Esophagus mucosa (tissue), 1 donor: ENCODE data around the gene HIPK2. TPM values are rescaled to one million over a fixed set of nuclear protein-coding genes. Genes with fewer than 3 reads are reported as not detected.

ENCODE experiments used
- ATAC-seq: fragments of 200-7000 bp; cut with Tn5 transposase; one replicate; pipeline ENCODE4 v1.9.1; 2020
- total RNA-seq: library from RNA; stranded (reverse); gene quantifications from one replicate; pipeline ENCODE4 v1.2.4, GENCODE V29; 2023
- donor health status: DM: yes; HTN: yes; CAD: no.

HIPK2 gene
- total RNA-seq, 1 donor from 2014 or later = 39.5 TPM

DNA sequence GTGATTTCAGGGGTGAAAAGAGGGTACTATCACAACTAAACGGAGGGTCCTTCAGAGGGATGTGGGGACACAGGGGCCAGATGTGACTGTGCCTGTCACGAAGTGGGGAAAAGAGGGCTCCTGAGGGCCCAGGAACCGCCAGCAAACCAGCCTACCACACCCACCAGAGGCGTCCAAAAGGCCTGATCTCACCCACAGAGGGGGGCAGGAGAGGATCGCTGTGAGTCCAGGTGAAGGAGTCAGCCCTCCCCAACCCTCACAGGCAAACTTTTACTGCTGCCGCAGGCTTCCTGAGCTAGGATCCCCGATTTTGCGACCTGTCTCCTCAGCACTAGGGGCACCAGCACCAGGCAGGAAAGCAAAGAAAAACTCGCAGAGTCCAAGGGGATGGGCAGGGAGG is 64.7 kb downstream of the HIPK2 start:
- ATAC-seq = no peak

GRCh38 chr7:139711991-139712743 is 65.6 kb downstream of the HIPK2 start:
- ATAC-seq = no peak

GRCh38 chr7:139710036-139710435 is 67.8 kb downstream of the HIPK2 start:
- ATAC-seq = no peak

- no peak for ATAC-seq
Observed at GRCh38 chr7:139709485-139709884, 68.3 kb downstream of the HIPK2 start.

DNA sequence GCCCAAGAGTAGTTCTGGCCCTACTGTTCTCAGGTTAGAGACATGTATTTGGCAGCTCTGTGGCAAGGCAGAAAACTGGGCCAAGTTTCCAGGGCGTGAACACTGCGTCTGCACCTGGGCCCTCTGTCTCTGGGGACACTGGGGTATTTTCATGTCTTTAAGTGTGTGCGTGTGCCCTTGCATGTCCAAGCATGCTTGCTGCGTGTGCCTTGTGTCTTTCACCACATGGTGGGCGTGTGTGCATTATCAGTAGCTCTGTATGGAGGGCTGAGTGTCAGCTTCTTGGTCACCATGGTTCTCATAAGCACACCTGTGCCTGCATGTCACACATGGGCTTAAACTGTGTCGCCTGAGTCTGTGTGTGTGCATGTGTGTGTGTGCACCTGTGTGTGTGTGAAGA is 69.3 kb downstream of the HIPK2 start:
- ATAC-seq = peak; percentile 15

DNA sequence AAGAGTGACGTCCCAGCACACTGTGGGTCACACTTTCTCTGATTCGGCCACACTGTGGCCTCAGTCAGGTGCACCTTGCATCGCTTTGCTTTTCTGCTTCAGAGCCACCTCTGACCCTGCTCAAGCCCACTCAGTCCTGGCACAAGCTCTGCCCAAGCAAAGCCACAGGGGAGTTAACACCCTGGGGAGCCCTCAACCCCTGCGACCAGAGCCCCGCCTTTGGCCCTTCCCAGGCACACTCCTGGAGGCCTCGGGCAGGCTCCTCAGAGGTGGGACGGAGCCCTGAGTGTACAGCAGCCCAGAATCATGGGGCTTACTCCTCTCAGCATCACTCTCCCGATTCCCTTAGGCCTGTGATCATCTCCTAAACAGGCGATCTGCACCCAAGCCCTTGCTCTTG is 71.0 kb downstream of the HIPK2 start:
- ATAC-seq = no peak

DNA sequence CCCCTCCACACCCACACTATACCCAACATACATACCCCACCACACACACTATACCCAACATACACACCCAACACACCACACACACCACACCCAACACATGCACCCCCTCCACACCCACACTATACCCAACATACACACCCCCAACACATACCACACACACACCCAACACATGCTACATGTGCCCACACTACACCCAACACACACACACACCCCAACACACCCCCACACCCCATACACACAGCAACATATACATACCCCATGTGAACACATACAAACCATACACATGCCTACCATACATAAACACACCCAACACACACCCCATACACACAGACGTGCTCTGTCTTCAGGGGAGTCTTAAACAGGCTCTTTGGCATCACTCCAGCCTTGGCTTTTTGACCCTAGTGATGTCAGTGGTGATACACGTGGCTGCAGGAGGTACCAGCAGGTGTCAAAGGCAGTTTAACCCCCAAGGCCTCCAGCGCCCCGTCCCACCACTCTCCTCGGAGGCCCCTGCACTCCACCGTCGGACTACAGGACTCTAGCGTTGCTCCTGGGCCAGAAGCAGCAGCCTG is 73.4 kb downstream of the HIPK2 start:
- no peak for ATAC-seq

GRCh38 chr7:139703487-139704307 is 74.1 kb downstream of the HIPK2 start:
- no peak for ATAC-seq

DNA sequence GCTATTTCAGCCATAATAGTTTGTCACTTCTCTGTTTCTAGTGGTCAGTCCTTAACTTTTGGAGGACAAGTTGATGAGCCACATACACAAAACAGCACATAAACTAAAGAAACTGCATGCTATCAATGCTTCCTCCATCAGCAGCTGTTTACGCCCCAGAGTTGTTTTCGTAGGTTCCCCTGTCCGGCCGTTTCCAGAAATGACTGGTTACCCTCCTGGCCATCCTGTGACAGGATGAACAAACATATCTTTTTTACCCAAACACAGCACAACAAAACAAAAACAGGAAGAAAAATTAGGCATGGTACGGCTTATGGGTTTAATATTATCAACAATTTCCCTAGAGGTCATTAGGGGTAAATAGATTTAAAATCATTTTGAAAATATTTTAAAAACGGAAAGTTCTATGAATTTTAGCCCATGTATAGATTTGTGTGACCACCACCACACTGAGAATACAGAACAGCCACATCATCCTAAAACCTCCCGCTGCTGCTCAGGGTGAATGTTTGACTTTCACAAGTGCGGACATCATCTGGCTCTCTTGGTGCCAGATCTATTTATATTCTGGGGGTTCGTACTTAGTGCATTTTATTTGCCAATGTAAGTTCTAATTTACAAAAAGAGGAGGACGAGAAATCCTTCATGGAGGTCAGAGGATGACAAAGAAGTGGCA is 74.8 kb downstream of the HIPK2 start:
- ATAC-seq = no peak

DNA sequence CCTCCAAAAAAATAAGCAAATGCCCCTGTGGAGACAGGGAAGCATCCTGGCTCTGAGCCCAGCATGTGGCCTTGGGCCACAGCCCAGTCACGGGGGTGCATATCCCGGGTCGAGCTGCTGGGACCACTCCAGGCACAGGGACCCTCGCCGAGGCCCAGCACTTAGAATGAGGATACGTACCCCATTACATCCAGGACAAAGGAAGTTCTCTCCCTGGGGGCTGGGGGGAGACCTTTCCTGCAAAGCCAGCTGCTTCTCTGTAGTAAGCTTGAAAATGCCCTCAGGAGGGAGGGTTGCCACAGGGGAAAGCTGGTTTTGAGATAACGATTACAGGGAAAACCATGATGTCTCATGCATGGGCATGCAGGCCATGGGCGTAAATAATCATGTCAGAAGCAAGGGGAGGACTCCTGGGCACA is 75.5 kb downstream of the HIPK2 start:
- no peak for ATAC-seq

- ATAC-seq = no peak
Observed at GRCh38 chr7:139701908-139702307, 75.9 kb downstream of the HIPK2 start.

GRCh38 chr7:139700505-139701235 is 77.1 kb downstream of the HIPK2 start:
- no peak for ATAC-seq

DNA sequence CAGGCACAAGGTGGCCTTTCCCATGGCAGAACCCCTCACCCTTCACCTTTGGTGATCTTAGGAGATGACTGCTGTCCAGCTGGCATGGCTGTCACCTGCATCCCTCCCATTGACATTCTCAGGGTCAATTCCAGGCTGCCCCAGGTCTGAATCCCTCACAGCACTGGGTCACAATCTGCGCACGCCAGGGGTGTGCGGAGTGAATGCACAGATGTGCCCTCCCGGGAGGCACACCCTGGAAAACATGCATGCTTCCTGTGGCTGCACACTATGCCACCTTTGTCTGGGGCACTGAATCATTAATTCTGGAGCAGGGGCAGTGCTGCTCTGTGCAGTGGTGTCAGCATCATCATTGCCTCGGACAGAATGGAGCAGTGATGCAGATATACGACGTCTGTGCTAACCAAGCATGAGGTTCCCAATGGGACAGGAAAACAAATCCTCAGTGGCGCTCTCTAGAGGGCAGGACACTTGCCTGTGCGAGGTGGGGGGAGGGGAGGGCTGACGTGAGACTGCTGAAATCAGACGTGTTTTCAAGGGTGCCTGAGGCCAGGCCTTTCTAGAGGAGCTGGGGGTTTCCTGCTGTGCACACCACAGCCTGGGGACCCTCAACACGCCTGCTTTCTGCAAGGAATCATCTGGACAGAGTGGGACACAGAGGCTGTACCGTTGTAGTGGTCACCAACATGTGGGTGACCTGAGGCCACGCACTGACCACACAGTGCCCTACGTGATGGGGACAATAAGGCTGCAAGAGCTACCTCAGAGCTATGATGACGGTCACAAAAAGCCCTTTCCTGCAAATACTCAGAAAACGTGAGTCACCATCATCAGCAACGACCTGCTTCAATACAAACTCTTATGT is 77.9 kb downstream of the HIPK2 start:
- ATAC-seq = no peak

- no peak for ATAC-seq
Observed at GRCh38 chr7:139698844-139699243, 79.0 kb downstream of the HIPK2 start.

GRCh38 chr7:139698278-139698677 is 79.5 kb downstream of the HIPK2 start:
- no peak for ATAC-seq

- ATAC-seq = no peak
Observed at GRCh38 chr7:139697056-139697455, 80.7 kb downstream of the HIPK2 start.

DNA sequence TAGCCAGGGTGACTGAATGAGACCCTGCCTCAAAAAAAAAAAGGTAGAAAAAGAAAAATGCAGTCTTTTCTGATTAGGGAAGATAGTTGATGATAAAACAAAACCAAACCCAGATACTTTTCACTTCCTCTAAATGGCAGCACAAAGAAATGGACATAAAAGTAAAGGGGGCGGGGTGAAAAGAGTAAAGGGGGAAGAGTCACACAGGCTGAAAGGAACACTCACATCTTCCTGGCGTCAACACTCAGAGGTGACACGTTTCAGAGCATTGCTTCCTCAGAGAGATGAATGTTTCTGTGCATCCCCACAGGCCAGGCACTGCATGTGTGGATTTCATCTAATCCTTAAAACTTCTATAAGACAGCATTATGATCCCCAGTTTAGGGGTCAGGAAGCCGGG is 81.2 kb downstream of the HIPK2 start:
- peak; percentile 26 for ATAC-seq

DNA sequence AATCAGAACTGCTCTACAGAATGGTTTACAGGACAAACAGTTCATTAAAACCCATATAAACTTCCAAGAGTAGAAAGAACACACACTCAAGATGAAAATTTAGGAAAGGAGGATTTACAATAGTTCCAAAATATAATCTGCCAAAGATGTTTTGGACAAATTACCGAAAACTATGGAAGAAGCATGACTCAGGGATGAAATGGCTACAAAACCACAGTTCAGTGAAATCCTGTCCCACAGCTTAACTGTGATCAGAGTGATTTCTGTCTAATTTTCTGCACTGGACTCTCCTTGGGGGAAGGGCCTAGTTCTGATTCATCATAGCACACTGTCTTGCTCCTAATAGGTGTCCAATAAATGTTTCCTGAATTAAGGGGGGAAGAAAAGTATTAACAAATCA is 82.2 kb downstream of the HIPK2 start:
- no peak for ATAC-seq

- ATAC-seq = no peak
Observed at GRCh38 chr7:139695051-139695450, 82.7 kb downstream of the HIPK2 start.

- no peak for ATAC-seq
Observed at GRCh38 chr7:139694389-139694676, 83.5 kb downstream of the HIPK2 start.

GRCh38 chr7:139693651-139694388 is 84.0 kb downstream of the HIPK2 start:
- ATAC-seq = no peak
